Body of pancreas (tissue), 4 donors: Measurements from ENCODE around the gene DUS3L. TPM values are rescaled to one million over a fixed set of nuclear protein-coding genes. Genes with fewer than 3 reads are reported as not detected.

Experiments used
- ATAC-seq: fragments of 150-250 bp; one replicate; pipeline ENCODE4 v1.9.1; 2016
- DNase-seq, 4 donors: peaks; one replicate each; pipeline ENCODE4 v3.0.0-alpha.2; 2019
- H3K27ac ChIP-seq, 4 donors: fragments of 200-600 bp; sonication (generic); 1 replicate in 3 of 4; 2 replicates in 1 of 4; pipeline versions ENCODE4 v1.5.1 to v1.6.1; 2016 to 2019; ENCODE audit warnings: mild to moderate bottlenecking in 1 of 4, mixed read lengths in 1 of 4, moderate library complexity in 1 of 4
- H3K27me3 ChIP-seq, 2 donors: fragments of 200-600 bp; sonication (generic); one replicate each; pipeline ENCODE4 v1.6.0; 2016; ENCODE audit warnings: mild to moderate bottlenecking in 1 of 2
- H3K36me3 ChIP-seq, 2 donors: fragments of 200-600 bp; sonication (generic); replicated peaks in 1 of 2; 2 replicates each; pipeline ENCODE4 v1.5.1; 2016; ENCODE audit warnings: low read depth in 2 of 2; ENCODE audit not compliant: insufficient read depth in 1 of 2
- H3K4me1 ChIP-seq: fragments of 200-600 bp; sonication (generic); one replicate; pipeline ENCODE4 v1.6.0; 2016
- H3K4me3 ChIP-seq, 2 donors: fragments of 200-600 bp; sonication (generic); 1 replicate in 1 of 2; 2 replicates in 1 of 2; pipeline ENCODE4 v1.5.1; 2016 to 2019
- H3K9me3 ChIP-seq, 3 donors: fragments of 200-600 bp; sonication (generic); 1 replicate in 2 of 3; 2 replicates in 1 of 3; pipeline ENCODE4 v1.5.1; 2016
- POLR2A ChIP-seq, 3 donors: fragments of 450-650 bp; IDR thresholded peaks; one replicate each; pipeline ENCODE4 v1.6.1; 2016; ENCODE audit warnings: antibody characterized with exemption in 3 of 3, mild to moderate bottlenecking in 2 of 3
- WGBS, 2 donors: methylation state at CpG; one replicate each; pipeline ENCODE4 v1.1.5; 2017; 5-methylcytosine and 5-hydroxymethylcytosine counted together
- intact Hi-C: fragments of 100-400 bp; cut with DNase I; formaldehyde crosslinking; loops from one replicate; pipeline ENCODE4 v1.15.1; 2023
- total RNA-seq, 2 donors: library from RNA; depleted of rRNA; stranded (reverse); fragments of >200 nt; gene quantifications; one replicate each; pipeline ENCODE4 v1.1.0, GENCODE V29; 2016
- TF ChIP-seq, protein P1 (sequence below), 7 experiments: fragments of 450-650 bp in 4 of 7; fragments of 200-600 bp in 3 of 7; sonication (generic) in 3 of 7; IDR thresholded peaks; one replicate each; pipeline ENCODE4 v1.5.1; 2016 to 2019; ENCODE audit warnings: antibody characterized with exemption in 7 of 7

Gene DUS3L
- total RNA-seq, 2 donors from 2014 or later: 28.0 to 39.6 TPM

DNA sequence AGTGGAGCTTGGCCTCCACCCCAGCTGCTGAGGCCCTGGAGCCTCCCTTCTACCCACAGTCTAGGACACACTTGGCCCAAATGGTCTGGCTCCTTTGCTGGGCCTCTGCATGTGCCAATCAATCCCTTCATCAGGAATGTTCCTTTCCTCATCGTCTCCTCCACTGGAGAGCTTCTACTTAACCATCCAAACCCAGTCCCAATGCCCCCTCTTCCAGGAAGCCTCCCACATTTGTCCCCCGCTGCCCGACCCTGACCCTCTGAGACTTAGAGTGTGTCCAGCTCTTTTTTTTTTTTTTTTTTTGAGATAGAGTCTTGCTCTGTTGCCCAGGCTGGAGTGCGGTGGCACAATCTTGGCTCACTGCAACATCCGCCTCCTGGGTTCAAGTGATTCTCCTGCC lies 2.5 kb downstream of the DUS3L start:
- TF ChIP-seq, protein P1, sequence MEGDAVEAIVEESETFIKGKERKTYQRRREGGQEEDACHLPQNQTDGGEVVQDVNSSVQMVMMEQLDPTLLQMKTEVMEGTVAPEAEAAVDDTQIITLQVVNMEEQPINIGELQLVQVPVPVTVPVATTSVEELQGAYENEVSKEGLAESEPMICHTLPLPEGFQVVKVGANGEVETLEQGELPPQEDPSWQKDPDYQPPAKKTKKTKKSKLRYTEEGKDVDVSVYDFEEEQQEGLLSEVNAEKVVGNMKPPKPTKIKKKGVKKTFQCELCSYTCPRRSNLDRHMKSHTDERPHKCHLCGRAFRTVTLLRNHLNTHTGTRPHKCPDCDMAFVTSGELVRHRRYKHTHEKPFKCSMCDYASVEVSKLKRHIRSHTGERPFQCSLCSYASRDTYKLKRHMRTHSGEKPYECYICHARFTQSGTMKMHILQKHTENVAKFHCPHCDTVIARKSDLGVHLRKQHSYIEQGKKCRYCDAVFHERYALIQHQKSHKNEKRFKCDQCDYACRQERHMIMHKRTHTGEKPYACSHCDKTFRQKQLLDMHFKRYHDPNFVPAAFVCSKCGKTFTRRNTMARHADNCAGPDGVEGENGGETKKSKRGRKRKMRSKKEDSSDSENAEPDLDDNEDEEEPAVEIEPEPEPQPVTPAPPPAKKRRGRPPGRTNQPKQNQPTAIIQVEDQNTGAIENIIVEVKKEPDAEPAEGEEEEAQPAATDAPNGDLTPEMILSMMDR (IDR thresholded peaks at IDR 0.05): no peak
- no peak for TF ChIP-seq POLR2A (IDR thresholded peaks at IDR 0.05)
- H3K4me1 ChIP-seq: peaks cover 11% of the 10 kb centered on the region
- no peaks in the 10 kb centered on the region for H3K9me3 ChIP-seq
- DNase-seq (no peak), ATAC-seq (no peak)
- 79 to 99% methylated on average over 5 of the region's 5 CpGs for WGBS, 2 donors
- H3K4me3 ChIP-seq: no peak overlapping the region
- H3K27me3 ChIP-seq: no peaks in the 10 kb centered on the region
- H3K27ac ChIP-seq: no peak overlapping the region
- peaks cover 26 to 29% of the 10 kb centered on the region in 2 donors for H3K36me3 ChIP-seq
- intact Hi-C loops: no loop called here

DNA sequence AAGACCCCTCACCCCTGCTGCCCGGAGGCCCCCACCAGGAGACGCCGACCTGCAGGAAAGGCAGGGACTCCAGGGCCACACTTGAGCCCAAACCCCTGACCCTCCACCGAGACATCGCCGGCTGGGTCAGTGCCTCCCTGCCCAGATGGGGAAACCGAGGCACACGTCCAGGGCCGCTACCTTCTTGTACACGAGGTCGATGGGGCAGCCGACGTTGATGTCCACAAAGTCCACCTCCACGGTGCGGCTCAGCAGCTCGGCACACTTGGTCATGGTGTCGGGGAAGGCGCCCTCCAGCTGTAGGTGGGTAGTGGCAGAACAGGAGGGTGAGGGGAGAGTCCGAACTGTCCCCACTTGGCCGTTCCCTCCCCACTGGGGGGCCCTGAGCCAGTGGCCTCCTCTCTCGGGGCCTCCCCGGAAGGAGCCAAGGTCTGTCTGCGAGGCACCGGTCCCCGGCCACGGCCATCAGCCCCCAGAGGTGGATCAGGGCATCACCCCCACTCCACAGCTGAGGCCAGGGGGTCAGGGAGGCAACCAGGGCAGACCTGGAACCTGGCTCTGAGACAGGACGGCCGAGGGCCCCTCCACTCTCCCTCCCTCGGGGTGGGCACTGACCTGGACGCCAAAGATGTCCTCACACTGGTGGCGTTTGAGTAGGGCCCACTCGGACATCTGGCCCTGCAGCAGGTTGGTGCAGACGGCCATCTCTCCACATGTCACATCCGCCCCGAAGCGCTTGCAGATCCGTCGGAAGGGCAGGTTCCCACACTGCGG lies 3.4 kb downstream of the DUS3L start:
- Histone ChIP-seq H3K4me3 (no peak overlapping the region), H3K27me3 (no peaks in the 10 kb centered on the region), H3K36me3 (peaks cover 26 to 29% of the 10 kb centered on the region in 2 donors), H3K9me3 (no peaks in the 10 kb centered on the region), H3K27ac (no peak overlapping the region), H3K4me1 (peaks cover 11% of the 10 kb centered on the region)
- intact Hi-C loops: no loop called here
- no peak for DNase-seq
- ATAC-seq: no peak
- TF ChIP-seq, protein P1 (IDR thresholded peaks at IDR 0.05): no peak
- no peak for TF ChIP-seq POLR2A (IDR thresholded peaks at IDR 0.05)
- WGBS, 2 donors: 87 to 92% methylated on average over 5 to 31 of the region's 39 CpGs

DNA sequence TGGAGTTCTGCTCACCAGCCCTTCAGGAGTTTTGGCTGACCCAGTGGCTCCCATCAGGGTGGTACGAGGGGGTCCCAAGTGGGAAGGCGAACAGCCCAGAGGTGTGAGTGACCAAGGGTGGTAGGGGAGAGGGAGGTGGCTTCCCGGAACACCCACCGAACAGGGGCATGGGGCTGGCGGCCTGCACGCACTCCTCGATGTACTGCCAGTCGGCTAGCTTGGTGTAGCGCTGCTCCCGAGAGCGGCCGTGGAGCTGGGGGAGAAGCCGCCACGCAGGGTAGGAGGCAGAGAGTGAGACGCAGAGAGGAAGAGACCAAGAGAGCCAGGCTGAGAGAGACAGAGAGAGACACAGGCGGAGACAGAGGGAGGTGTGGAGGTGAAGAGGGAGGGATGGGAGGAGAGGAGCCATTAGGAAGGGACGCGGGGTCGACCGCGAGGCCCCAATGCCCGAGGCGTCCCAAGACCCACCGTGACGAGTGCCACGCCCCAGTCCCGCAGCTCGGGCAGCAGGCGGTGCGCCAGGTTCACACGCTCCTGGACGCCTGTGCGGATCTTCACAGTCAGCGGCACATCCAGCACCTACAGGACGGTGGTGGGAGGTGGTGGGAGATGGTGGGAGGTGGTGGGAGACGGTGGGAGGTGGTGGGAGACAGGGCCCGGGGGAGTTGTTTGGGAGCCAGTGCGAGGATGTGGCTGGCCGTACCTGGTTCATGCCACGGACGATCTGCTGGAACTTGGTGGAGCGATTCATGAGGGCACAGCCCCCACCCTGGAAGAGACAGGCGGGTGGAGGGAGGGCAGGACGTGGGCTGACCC lies 4.2 kb downstream of the DUS3L start:
- Histone ChIP-seq H3K27me3 (no peaks in the 10 kb centered on the region), H3K9me3 (no peaks in the 10 kb centered on the region), H3K36me3 (peaks cover 26 to 29% of the 10 kb centered on the region in 2 donors), H3K27ac (no peak overlapping the region), H3K4me1 (peaks cover 11% of the 10 kb centered on the region), H3K4me3 (no peak overlapping the region)
- DNase-seq (no peak), ATAC-seq (no peak)
- no peak for TF ChIP-seq POLR2A (IDR thresholded peaks at IDR 0.05)
- WGBS, 2 donors: 88 to 93% methylated on average over 36 to 43 of the region's 44 CpGs
- intact Hi-C loops: no loop called here

DNA sequence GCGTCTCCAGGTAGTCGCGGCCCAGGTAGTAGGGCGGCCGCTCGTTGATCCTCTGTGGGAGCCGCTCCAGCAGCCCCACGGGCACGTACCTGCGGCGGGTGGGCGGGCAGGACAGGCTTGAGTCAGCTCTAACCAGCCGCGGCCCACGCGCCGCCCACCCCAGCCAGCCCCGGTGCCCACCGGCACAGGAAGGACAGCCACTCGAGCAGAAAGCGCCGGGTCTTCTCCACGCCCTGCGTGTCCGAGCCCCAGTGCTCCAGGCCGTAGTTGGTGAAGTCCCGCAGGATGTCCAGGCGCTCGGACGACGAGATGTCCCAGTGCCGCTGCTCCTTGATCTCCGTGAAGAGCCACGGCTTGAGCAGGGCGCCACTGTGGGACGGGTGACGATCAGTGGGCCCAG lies 5.5 kb downstream of the DUS3L start:
- no peak for ATAC-seq
- H3K9me3 ChIP-seq: no peaks in the 10 kb centered on the region
- intact Hi-C loops: no loop called here
- H3K4me1 ChIP-seq: peaks cover 6% of the 10 kb centered on the region
- WGBS, 2 donors: 91% methylated on average over 16 of the region's 37 CpGs; no CpG with 5 or more reads in 1 of the 2 donors
- H3K4me3 ChIP-seq: no peak overlapping the region
- no peak for TF ChIP-seq POLR2A (IDR thresholded peaks at IDR 0.05)
- TF ChIP-seq, protein P1 (IDR thresholded peaks at IDR 0.05): no peak
- H3K27me3 ChIP-seq: no peaks in the 10 kb centered on the region
- H3K36me3 ChIP-seq: peaks cover 26 to 29% of the 10 kb centered on the region in 2 donors
- H3K27ac ChIP-seq: no peak overlapping the region
- DNase-seq: no peak

DNA sequence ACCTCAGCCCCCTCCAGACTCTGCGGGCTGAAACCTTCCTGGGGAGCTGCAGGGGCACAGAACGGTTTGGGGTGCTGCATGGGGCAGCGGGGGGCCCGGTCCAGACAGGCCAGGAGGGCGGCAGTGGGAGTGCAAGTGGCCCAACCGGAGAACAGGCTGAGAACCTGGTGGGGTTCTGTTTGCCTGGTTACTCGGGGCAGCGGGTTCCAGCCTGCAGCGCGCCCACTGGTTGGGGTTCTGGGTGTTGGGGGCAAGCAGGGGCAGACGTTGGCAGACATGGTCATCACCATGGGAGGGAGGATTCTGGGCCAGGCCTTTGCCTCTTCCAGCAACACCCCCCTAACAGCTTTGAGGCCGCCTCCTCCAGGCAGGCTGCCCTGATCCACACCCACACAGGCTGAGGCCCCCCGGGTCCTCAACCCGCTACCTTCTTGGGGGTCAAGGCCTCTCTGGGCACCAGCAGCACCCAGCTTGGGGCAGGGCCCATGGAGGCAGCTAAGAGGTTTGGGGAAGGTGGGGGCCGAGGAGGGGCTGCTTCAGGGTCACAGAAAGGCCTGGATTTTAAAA lies 6.3 kb downstream of the DUS3L start, which contains the start of gene PRR22:
PRR22 (minus strand) TSS at position 166 of the 567 bp plus-strand sequence; CDS start at position 80, 86 bp downstream.
- Histone ChIP-seq H3K4me1 (no peaks in the 10 kb centered on the region), H3K36me3 (peaks cover 24 to 27% of the 10 kb centered on the region in 2 donors), H3K4me3 (no peak within 1 kb of the TSS), H3K27me3 (no peaks in the 10 kb centered on the region), H3K27ac (no peak within 1 kb of the TSS), H3K9me3 (no peaks in the 10 kb centered on the region)
- ATAC-seq (no peak), DNase-seq (no peak)
- TF ChIP-seq, protein P1 (IDR thresholded peaks at IDR 0.05): no peak
- no peak for TF ChIP-seq POLR2A (IDR thresholded peaks at IDR 0.05)
- WGBS, 2 donors: 81 to 86% methylated on average over 4 to 15 of the region's 15 CpGs
- intact Hi-C loops: no loop called here
